ENCODE data around the gene ELK3. TPM values are rescaled to one million over a fixed set of nuclear protein-coding genes. Genes with fewer than 3 reads are reported as not detected.

The ELK3 gene
- total and polyA plus RNA-seq, 9 of the 15 experiments (the other 6 are each of a cell fraction or from before 2014, with no cell fraction given) = 1.5 to 5.5 (median 2.9) TPM

- TF ChIP-seq MTA3 (IDR thresholded peaks at IDR 0.05; ENCODE audit: borderline replicate concordance) (no peak), CHD4 (IDR thresholded peaks at IDR 0.05; ENCODE audit: insufficient read depth, insufficient replicate concordance, low read depth, low read length, poor library complexity, severe bottlenecking) (no peak), GABPB1 (CRISPR knock-in tag; IDR thresholded peaks at IDR 0.05) (no peak), KDM5B (IDR thresholded peaks at IDR 0.05; ENCODE audit: insufficient replicate concordance, low read depth, low read length) (no peak), MTA1 (IDR thresholded peaks at IDR 0.05; ENCODE audit: borderline replicate concordance) (no peak)
- TF ChIP-seq, protein P1, sequence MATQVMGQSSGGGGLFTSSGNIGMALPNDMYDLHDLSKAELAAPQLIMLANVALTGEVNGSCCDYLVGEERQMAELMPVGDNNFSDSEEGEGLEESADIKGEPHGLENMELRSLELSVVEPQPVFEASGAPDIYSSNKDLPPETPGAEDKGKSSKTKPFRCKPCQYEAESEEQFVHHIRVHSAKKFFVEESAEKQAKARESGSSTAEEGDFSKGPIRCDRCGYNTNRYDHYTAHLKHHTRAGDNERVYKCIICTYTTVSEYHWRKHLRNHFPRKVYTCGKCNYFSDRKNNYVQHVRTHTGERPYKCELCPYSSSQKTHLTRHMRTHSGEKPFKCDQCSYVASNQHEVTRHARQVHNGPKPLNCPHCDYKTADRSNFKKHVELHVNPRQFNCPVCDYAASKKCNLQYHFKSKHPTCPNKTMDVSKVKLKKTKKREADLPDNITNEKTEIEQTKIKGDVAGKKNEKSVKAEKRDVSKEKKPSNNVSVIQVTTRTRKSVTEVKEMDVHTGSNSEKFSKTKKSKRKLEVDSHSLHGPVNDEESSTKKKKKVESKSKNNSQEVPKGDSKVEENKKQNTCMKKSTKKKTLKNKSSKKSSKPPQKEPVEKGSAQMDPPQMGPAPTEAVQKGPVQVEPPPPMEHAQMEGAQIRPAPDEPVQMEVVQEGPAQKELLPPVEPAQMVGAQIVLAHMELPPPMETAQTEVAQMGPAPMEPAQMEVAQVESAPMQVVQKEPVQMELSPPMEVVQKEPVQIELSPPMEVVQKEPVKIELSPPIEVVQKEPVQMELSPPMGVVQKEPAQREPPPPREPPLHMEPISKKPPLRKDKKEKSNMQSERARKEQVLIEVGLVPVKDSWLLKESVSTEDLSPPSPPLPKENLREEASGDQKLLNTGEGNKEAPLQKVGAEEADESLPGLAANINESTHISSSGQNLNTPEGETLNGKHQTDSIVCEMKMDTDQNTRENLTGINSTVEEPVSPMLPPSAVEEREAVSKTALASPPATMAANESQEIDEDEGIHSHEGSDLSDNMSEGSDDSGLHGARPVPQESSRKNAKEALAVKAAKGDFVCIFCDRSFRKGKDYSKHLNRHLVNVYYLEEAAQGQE (IDR thresholded peaks at IDR 0.05; ENCODE audit: borderline replicate concordance) = no peak
- TF ChIP-seq, protein P1 (CRISPR knock-in tag; IDR thresholded peaks at IDR 0.05; ENCODE audit: low read depth) = no peak
Observed at GRCh38 chr12:96248136-96248931, 54.2 kb downstream of the ELK3 start (continued).
